GM12875 (cell line): ENCODE data around the gene TTYH2.

Experiments used
- H3K4me3 ChIP-seq: one replicate; pipeline ENCODE4 v1.5.1; 2011; ENCODE audit warnings: low read depth, low read length, control low read depth
- CTCF ChIP-seq: IDR thresholded peaks from 2 replicates; pipeline ENCODE4 v1.5.1; 2011; ENCODE audit warnings: low read depth, mild to moderate bottlenecking, control low read depth, inconsistent platforms, low read length, moderate library complexity, borderline replicate concordance; ENCODE audit not compliant: insufficient read depth

TTYH2 gene

GRCh38 chr17:74228306-74228978 is 15.1 kb downstream of the TTYH2 start:
- no peak overlapping the region for H3K4me3 ChIP-seq
- TF ChIP-seq CTCF, result no peak

- no peak for TF ChIP-seq CTCF
Observed at GRCh38 chr17:74230896-74231295, 17.5 kb downstream of the TTYH2 start.

GRCh38 chr17:74231928-74232907 is 18.8 kb downstream of the TTYH2 start:
- no peak for TF ChIP-seq CTCF
- no peak overlapping the region for H3K4me3 ChIP-seq

More at GRCh38 chr17:74230896-74231295, 17.5 kb downstream of the TTYH2 start:
- no peak overlapping the region for H3K4me3 ChIP-seq

- TF ChIP-seq CTCF, result no peak
- H3K4me3 ChIP-seq, result no peak overlapping the region
Observed at GRCh38 chr17:74233937-74234336, 20.6 kb downstream of the TTYH2 start.

GRCh38 chr17:74234486-74234885 is 21.1 kb downstream of the TTYH2 start:
- TF ChIP-seq CTCF, result no peak
- no peak overlapping the region for H3K4me3 ChIP-seq

- no peak overlapping the region for H3K4me3 ChIP-seq
- TF ChIP-seq CTCF, result no peak
Observed at GRCh38 chr17:74235040-74235581, 21.7 kb downstream of the TTYH2 start.

GRCh38 chr17:74235911-74236371 is 22.6 kb downstream of the TTYH2 start:
- H3K4me3 ChIP-seq, result no peak overlapping the region
- TF ChIP-seq CTCF, result no peak
